Colonic mucosa (tissue), 4 donors: ENCODE data around the gene UBN1. TPM values are rescaled to one million over a fixed set of nuclear protein-coding genes. Genes with fewer than 3 reads are reported as not detected.

ENCODE experiments used
- DNase-seq: peaks from one replicate; pipeline ENCODE4 v3.0.0-alpha.2; 2020
- H3K27ac ChIP-seq: fragments of 200-600 bp; one replicate; pipeline ENCODE4 v1.8.0; 2021
- H3K27me3 ChIP-seq: fragments of 200-600 bp; one replicate; pipeline ENCODE4 v1.8.0; 2021
- H3K36me3 ChIP-seq: fragments of 200-600 bp; one replicate; pipeline ENCODE4 v1.8.0; 2021
- H3K4me1 ChIP-seq: fragments of 200-600 bp; one replicate; pipeline ENCODE4 v1.8.0; 2021; ENCODE audit warnings: mild to moderate bottlenecking
- H3K4me3 ChIP-seq: fragments of 200-600 bp; one replicate; pipeline ENCODE4 v1.8.0; 2021
- H3K9ac ChIP-seq, 2 donors: one replicate each; pipeline ENCODE4 v1.7.0; 2013; ENCODE audit warnings: control low read depth in 2 of 2, low read depth in 2 of 2, low read length in 2 of 2
- H3K9me3 ChIP-seq: fragments of 200-600 bp; one replicate; pipeline ENCODE4 v1.8.0; 2021
- CTCF ChIP-seq: fragments of 200-600 bp; IDR thresholded peaks from one replicate; pipeline ENCODE4 v1.8.0; 2022; ENCODE audit warnings: antibody characterized with exemption, mild to moderate bottlenecking
- intact Hi-C: fragments of 100-400 bp; cut with DNase I; formaldehyde crosslinking; loops from one replicate; pipeline ENCODE4 v1.14.1; 2022
- total RNA-seq, 2 donors: library from RNA; stranded (reverse); fragmentation: NEBNext Ultra II Directional in 1 of 2; extraction: Animal tissue kit (Norgen Biotek cat#: 25700) in 1 of 2; gene quantifications; one replicate each; pipeline ENCODE4 v1.2.1, GENCODE V29; 2021
- donor health status: healthy.
- donor health status: DM: no; HTN: no; CAD: no.
- donor health status: DM: no; HTN: no; CAD: no.

UBN1 gene
- total RNA-seq, 2 donors from 2014 or later: 34.7 to 41.7 TPM

GRCh38 chr16:4884972-4885874 lies 37.9 kb downstream of the UBN1 start:
- H3K27me3 ChIP-seq: no peaks in the 10 kb centered on the region
- no peak overlapping the region for H3K4me3 ChIP-seq
- H3K4me1 ChIP-seq: no peaks in the 10 kb centered on the region
- intact Hi-C loops: no loop called here
- H3K27ac ChIP-seq: no peak overlapping the region
- no peaks in the 10 kb centered on the region for H3K9me3 ChIP-seq
- H3K36me3 ChIP-seq: peaks cover 26% of the 10 kb centered on the region
- no peak overlapping the region for H3K9ac ChIP-seq
- DNase-seq: no peak
- TF ChIP-seq CTCF: no peak

DNA sequence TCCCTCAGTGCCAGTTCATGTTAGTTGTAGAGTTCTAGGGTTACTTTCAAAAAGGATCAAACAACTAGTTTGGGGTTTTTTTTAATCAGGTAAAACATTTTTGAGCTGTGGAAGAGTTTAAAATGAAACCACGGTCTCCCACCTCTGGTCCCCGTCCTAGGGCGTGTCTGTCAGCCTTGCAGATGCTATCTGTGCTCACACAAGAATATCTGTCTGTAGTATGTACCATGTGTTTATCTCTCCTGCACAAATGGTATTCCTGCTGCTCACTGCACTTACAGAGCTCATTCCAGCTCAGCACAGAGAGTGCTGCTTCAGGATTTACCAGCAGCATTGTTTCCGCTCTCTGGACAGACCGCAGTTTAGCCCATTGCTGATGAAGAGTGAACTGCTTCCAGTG lies 38.9 kb downstream of the UBN1 start:
- H3K27ac ChIP-seq: no peak overlapping the region
- peaks cover 18% of the 10 kb centered on the region for H3K36me3 ChIP-seq
- no peaks in the 10 kb centered on the region for H3K4me1 ChIP-seq
- TF ChIP-seq CTCF: no peak
- DNase-seq: no peak
- intact Hi-C loops: no loop called here
- no peaks in the 10 kb centered on the region for H3K27me3 ChIP-seq
- H3K9me3 ChIP-seq: no peaks in the 10 kb centered on the region
- H3K9ac ChIP-seq: no peak overlapping the region
- H3K4me3 ChIP-seq: no peak overlapping the region

DNA sequence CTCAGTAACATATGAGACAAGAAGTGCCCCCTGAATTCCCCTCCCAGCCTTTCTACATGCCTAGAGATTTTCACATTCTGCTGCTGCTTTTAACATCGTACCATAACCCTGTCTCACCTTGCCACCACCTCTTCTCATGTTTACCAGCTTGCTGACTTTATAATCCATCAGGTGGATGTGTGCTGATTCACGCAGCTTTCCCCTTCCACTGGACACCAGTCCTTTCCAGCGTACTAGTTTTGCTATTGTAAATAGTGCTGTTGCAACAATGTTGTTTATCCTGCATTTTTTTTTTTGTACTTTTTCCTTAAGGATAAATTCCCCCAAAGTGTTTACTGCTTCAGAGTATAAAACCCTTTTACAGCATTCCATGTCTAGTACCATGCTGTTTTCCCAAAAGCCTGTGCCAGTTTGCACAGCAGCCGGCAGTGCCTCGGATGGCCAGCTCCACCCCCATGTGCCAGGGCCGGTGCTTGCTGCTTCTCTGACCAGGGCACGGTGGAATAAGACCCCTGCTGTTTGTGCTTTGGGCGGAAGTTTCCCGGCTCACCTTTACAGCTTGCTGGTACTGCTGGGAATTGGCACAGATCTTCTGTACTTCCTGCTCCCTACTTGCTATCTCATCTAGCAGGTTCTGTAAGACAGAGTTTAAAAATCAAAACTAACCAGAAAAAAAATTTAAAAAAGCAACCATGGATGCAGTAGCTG lies 41.3 kb downstream of the UBN1 start:
- H3K9me3 ChIP-seq: no peaks in the 10 kb centered on the region
- TF ChIP-seq CTCF: no peak

DNA sequence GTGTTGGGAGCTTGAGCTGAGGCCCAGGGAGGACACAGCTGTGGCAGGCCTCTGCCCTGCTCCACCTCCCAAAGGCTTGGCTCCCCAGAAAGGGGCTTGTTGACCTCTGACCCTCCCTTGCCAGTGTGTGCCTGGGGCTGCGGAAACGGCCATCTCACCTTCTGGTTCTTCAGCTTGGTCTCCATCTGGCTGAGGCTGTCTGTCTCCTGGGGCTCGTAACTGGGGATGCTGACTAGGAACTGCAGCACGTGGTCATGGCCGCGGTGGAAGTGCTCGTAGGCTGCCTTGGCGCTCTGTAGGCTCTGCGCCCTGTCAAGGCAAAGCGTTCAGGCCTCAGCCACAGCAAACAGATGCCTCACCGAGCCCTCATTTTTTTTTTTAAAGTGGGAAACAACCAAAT lies 42.7 kb downstream of the UBN1 start:
- DNase-seq: no peak
- no peak for TF ChIP-seq CTCF
- no peaks in the 10 kb centered on the region for H3K9me3 ChIP-seq
- H3K4me3 ChIP-seq: no peak overlapping the region
- no peak overlapping the region for H3K27ac ChIP-seq
- peaks cover 8% of the 10 kb centered on the region for H3K36me3 ChIP-seq
- H3K4me1 ChIP-seq: no peaks in the 10 kb centered on the region
- H3K9ac ChIP-seq: no peak overlapping the region
- intact Hi-C loops: no loop called here
- no peaks in the 10 kb centered on the region for H3K27me3 ChIP-seq

More for the DNA sequence above, 41.3 kb downstream of the UBN1 start:
- no peak for DNase-seq
- H3K4me3 ChIP-seq: no peak overlapping the region
- peaks cover 13% of the 10 kb centered on the region for H3K36me3 ChIP-seq
- H3K27ac ChIP-seq: no peak overlapping the region
- no peak overlapping the region for H3K9ac ChIP-seq
- intact Hi-C loops: no loop called here
- no peaks in the 10 kb centered on the region for H3K4me1 ChIP-seq
- H3K27me3 ChIP-seq: no peaks in the 10 kb centered on the region

GRCh38 chr16:4890686-4891085 lies 43.4 kb downstream of the UBN1 start:
- Histone ChIP-seq H3K9me3 (no peaks in the 10 kb centered on the region), H3K27me3 (no peaks in the 10 kb centered on the region), H3K36me3 (peaks cover 4% of the 10 kb centered on the region), H3K27ac (no peak overlapping the region), H3K4me1 (no peaks in the 10 kb centered on the region), H3K4me3 (no peak overlapping the region), H3K9ac (no peak overlapping the region)
- TF ChIP-seq CTCF: no peak
- intact Hi-C loops: no loop called here
- DNase-seq: no peak
